ENCODE results near the gene PITHD1. TPM values are rescaled to one million over a fixed set of nuclear protein-coding genes. Genes with fewer than 3 reads are reported as not detected.

PITHD1 gene
- total RNA-seq, 2 donors from 2014 or later = 42.9 to 57.0 TPM

DNA sequence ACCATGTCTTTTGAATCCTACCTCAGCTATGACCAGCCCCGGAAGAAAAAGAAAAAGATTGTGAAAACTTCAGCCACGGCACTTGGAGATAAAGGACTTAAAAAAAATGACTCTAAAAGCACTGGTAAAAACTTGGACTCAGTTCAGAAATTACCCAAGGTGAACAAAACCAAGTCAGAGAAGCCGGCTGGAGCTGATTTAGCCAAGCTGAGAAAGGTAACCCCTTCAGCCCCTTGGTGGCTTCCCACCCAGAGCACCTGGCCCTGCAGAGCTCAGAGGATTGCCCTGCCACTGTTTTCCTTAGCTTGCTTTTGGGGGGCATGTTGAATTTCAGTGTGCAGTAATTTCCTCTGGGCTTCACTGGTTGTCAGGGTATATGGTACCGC, 26.4 kb upstream of the PITHD1 start:
- Histone ChIP-seq H3K4me1 (ENCODE audit: control insufficient read depth in 1 of 2, low read depth in 2 of 2) (no peaks in the 10 kb centered on the region), H3K27ac (no peak overlapping the region), H3K36me3 (peaks cover 66% of the 10 kb centered on the region), H3K27me3 (replicated peaks; ENCODE audit: insufficient read depth) (no peaks in the 10 kb centered on the region), H3K9me3 (no peaks in the 10 kb centered on the region), H3K4me3 (no peak overlapping the region)
- DNase-seq (ENCODE audit: low spot score) = no peak
- TF ChIP-seq, protein P1, sequence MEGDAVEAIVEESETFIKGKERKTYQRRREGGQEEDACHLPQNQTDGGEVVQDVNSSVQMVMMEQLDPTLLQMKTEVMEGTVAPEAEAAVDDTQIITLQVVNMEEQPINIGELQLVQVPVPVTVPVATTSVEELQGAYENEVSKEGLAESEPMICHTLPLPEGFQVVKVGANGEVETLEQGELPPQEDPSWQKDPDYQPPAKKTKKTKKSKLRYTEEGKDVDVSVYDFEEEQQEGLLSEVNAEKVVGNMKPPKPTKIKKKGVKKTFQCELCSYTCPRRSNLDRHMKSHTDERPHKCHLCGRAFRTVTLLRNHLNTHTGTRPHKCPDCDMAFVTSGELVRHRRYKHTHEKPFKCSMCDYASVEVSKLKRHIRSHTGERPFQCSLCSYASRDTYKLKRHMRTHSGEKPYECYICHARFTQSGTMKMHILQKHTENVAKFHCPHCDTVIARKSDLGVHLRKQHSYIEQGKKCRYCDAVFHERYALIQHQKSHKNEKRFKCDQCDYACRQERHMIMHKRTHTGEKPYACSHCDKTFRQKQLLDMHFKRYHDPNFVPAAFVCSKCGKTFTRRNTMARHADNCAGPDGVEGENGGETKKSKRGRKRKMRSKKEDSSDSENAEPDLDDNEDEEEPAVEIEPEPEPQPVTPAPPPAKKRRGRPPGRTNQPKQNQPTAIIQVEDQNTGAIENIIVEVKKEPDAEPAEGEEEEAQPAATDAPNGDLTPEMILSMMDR (IDR thresholded peaks at IDR 0.05) = no peak
- ATAC-seq (ENCODE audit: insufficient number of reproducible peaks, low FRiP score, low read depth) = no peak

DNA sequence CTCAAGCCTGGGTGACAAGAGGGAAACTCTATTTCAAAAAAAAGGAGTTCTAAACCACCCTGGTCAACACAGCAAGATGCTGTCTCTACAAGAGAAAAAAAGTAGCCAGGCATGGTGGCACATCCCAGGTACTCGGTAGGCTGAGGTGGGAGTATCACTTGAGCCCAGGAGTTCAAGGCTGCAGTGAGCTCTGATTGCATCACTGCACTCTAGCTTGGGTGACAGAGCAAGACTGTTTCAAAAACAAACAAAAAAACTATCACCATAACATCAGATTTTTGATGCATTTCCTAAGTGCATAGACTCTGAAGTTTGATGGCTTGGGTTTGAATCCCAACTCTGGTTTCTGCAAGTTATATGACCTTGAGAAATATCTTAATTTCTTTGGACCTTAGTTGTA, 25.3 kb upstream of the PITHD1 start:
- peaks cover 77% of the 10 kb centered on the region for H3K36me3 ChIP-seq
- H3K27me3 ChIP-seq (replicated peaks; ENCODE audit: insufficient read depth) = no peaks in the 10 kb centered on the region
- H3K9me3 ChIP-seq = no peaks in the 10 kb centered on the region
- H3K27ac ChIP-seq = no peak overlapping the region
- ATAC-seq (ENCODE audit: insufficient number of reproducible peaks, low FRiP score, low read depth) (no peak), DNase-seq (ENCODE audit: low spot score) (no peak)
- no peak overlapping the region for H3K4me3 ChIP-seq
- TF ChIP-seq, protein P1 (IDR thresholded peaks at IDR 0.05) = no peak
- no peaks in the 10 kb centered on the region for H3K4me1 ChIP-seq (ENCODE audit: control insufficient read depth in 1 of 2, low read depth in 2 of 2)

DNA sequence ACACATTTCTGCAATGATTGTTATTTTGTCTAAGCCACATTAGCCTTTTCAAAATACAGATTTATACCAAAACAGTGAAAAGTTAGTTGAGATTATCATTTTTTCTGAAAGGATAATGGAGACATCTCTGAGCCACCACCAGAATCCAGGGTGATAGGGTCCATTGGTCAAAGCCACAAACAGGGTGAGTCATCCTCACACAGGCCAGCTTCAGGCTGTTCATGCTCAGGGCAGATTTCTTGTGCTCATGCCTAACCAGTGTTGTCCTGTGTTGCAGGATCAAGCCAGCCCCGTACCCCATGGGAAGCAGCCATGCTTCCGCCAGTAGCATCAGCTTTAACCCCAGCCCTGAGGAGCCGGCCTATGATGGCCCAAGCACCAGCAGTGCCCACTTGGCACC, 21.5 kb upstream of the PITHD1 start:
- DNase-seq (ENCODE audit: low spot score) (no peak), ATAC-seq (ENCODE audit: insufficient number of reproducible peaks, low FRiP score, low read depth) (no peak)
- H3K27ac ChIP-seq = no peak overlapping the region
- peaks cover 94% of the 10 kb centered on the region for H3K36me3 ChIP-seq
- no peaks in the 10 kb centered on the region for H3K9me3 ChIP-seq
- TF ChIP-seq, protein P1 (IDR thresholded peaks at IDR 0.05) = no peak
- no peaks in the 10 kb centered on the region for H3K27me3 ChIP-seq (replicated peaks; ENCODE audit: insufficient read depth)
- no peak overlapping the region for H3K4me3 ChIP-seq
- H3K4me1 ChIP-seq (ENCODE audit: control insufficient read depth in 1 of 2, low read depth in 2 of 2) = no peaks in the 10 kb centered on the region

DNA sequence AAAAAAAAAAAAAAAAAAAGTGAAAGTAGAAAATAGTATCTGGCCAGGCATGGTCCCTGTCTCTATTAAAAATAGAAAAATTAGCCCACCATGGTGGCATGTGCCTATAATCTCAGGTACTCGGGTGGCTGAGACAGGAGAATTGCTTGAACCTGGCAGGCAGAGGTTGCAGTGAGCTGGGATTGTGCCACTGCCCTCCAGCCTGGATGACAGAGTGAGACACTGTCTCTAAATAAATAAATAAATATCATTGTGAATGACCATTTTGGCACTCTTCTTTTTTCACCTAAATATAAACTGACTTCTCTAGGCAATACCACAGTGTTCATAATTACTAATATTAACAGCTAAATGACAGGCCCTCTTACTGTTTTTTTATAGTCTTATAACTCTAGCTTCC, 20.4 kb upstream of the PITHD1 start:
- no peak overlapping the region for H3K27ac ChIP-seq
- no peak overlapping the region for H3K4me3 ChIP-seq
- H3K9me3 ChIP-seq = no peaks in the 10 kb centered on the region
- peaks cover 83% of the 10 kb centered on the region for H3K36me3 ChIP-seq
- DNase-seq (ENCODE audit: low spot score) (no peak), ATAC-seq (ENCODE audit: insufficient number of reproducible peaks, low FRiP score, low read depth) (no peak)
- no peaks in the 10 kb centered on the region for H3K4me1 ChIP-seq (ENCODE audit: control insufficient read depth in 1 of 2, low read depth in 2 of 2)
- TF ChIP-seq, protein P1 (IDR thresholded peaks at IDR 0.05) = no peak
- H3K27me3 ChIP-seq (replicated peaks; ENCODE audit: insufficient read depth) = no peaks in the 10 kb centered on the region

DNA sequence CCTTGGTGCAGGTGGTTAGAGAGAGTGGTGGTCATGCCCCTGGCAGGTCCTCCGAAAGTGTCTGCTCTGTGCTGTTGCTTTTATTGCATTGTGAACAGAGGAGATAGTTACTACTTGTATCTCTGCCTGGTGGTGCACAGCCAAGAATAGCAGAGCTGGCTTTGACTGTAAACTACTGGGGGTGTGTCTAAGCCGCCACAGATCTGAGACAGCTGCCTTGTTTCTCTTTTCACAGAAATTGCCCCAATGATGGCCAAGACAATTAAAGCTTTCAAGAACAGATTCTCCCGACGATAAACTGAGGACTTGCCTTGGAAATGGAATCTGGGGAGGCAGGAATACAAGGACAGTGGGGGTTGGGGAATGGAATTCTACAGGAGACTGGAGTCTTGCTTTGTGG, 18.9 kb upstream of the PITHD1 start:
- Histone ChIP-seq H3K27me3 (replicated peaks; ENCODE audit: insufficient read depth) (no peaks in the 10 kb centered on the region), H3K4me1 (ENCODE audit: control insufficient read depth in 1 of 2, low read depth in 2 of 2) (peaks cover 0 to 4% of the 10 kb centered on the region in 2 donors), H3K9me3 (no peaks in the 10 kb centered on the region), H3K4me3 (no peak overlapping the region), H3K27ac (no peak overlapping the region), H3K36me3 (peaks cover 72% of the 10 kb centered on the region)
- no peak for DNase-seq (ENCODE audit: low spot score)
- TF ChIP-seq, protein P1 (IDR thresholded peaks at IDR 0.05) = no peak
- no peak for ATAC-seq (ENCODE audit: insufficient number of reproducible peaks, low FRiP score, low read depth)

Measured in thoracic aorta (tissue), 2 donors.